Measurements from ENCODE around the gene CELF1. TPM values are rescaled to one million over a fixed set of nuclear protein-coding genes. Genes with fewer than 3 reads are reported as not detected.

CELF1 gene
- total and polyA plus RNA-seq, 2 of the 4 experiments (the other 2 are of a cell fraction) = 63.3 to 135 TPM

DNA sequence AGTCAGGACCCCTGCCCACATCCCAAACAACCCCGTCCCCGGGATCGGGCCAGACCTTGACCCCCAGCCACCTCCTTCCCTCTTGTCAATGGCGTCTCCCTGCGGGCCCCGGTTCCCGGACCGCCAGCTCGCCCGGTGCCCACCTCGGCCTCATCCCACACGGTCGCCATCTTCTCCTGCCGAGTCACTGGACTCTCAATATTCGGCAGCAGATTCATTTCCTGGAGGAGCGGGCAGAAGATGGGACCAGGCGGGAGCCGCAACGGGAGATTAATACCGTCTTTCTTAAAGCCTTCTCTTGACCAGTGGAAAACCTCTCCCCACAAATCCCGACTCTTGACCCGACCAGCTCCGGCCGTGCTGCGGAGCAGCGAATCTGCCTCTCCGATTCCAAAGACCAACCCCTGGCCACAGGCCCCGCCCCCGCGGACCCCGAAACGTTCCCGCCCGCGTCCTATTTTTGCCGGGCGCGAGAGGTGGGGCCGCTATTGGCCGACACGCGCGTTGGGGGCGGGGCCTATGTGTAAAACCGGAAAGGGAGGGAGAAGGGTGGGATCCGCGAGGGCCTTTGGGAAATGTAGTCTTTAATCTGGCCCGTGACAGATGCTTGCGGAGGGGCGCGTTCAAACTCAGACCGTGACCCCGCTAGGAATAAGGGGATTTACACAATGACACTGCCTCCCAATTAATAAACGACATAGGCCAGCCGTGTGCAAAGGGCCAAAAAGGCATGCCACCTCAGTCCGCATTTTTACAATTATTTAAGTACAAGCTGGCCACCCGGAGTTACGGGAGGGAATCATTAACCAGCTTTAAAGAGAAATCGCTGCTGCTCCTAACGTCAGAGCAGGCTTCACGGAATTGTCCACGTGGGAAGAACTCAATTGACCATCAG lies 126.6 kb downstream of the CELF1 start, which contains the start of gene PSMC3:
Gene PSMC3 (minus strand): TSS at position 378 of the 895 bp plus-strand sequence. CDS start 160 bp downstream, at position 218.
- H3K56ac ChIP-seq (ENCODE audit: extremely low read depth, insufficient read depth, low read length) = peak within 1 kb of the TSS; percentile 100
- no peaks in the 10 kb centered on the region for H3K9me3 ChIP-seq (ENCODE audit: control insufficient read depth, insufficient read depth, low read length)
- peak within 1 kb of the TSS; percentile 100 for H3K23ac ChIP-seq (ENCODE audit: low read depth, low read length)
- peak within 1 kb of the TSS; percentile 93 for H2AK5ac ChIP-seq (ENCODE audit: low read depth, low read length)
- peak within 1 kb of the TSS; percentile 98 for H2AFZ ChIP-seq (replicated peaks; ENCODE audit: low read length, poor library complexity)
- dilution Hi-C loops (cut with HindIII; ENCODE audit: low sequenced_read_pairs, unreplicated experiment) (no loop called here), intact Hi-C loops (cut with micrococcal nuclease) (no loop called here), in situ Hi-C loops (cut with MboI; ENCODE audit: low sequenced_read_pairs) (no loop called here)
- H4K8ac ChIP-seq (ENCODE audit: low read depth in 2 of 2, low read length in 2 of 2) = peak within 1 kb of the TSS; percentile 91 to 99
- peak within 1 kb of the TSS; percentile 97; the same call in 1 of the 3 replicates for H2BK15ac ChIP-seq (ENCODE audit: low read depth, low read length)
- peaks cover 26 to 37% of the 10 kb centered on the region in 2 experiments for H3K79me1 ChIP-seq (ENCODE audit: low read depth in 1 of 2, low read length in 2 of 2)
- H3K27me3 ChIP-seq (ENCODE audit: control insufficient read depth, insufficient read depth, low read length) = no peaks in the 10 kb centered on the region
- H4K91ac ChIP-seq (ENCODE audit: insufficient read depth, low read depth, low read length) = peak within 1 kb of the TSS; percentile 98
- H3K27ac ChIP-seq (ENCODE audit: insufficient read depth, low read length) = peak within 1 kb of the TSS; percentile 97
- WGBS, 2 experiments (ENCODE audit: extremely low coverage in 2 of 2, insufficient read length in 1 of 2) = 0% methylated on average over 19 of the region's 62 CpGs; no CpG with 5 or more reads in 1 of the 2 experiments
- peak within 1 kb of the TSS; percentile 99 for H2BK20ac ChIP-seq (ENCODE audit: low read depth, low read length)
- peak within 1 kb of the TSS; percentile 92 for H3K4me3 ChIP-seq (ENCODE audit: insufficient read depth, low read depth, low read length)
- H4K5ac ChIP-seq (ENCODE audit: low read depth, low read length) = peak within 1 kb of the TSS; percentile 95
- H2AK9ac ChIP-seq (replicated peaks; ENCODE audit: low read depth, low read length, poor library complexity) = peak within 1 kb of the TSS; percentile 99
- H3K4me1 ChIP-seq (ENCODE audit: control insufficient read depth, insufficient read depth, low read length) = peaks cover 5% of the 10 kb centered on the region; the same call in 1 of the 2 replicates
- POLR2A ChIA-PET (ENCODE audit: unreplicated experiment) = interaction anchor here (0.7 kb wide), 1 partner anchor 10 kb away, joined by 3 read pairs; no protein-coding TSS in a partner anchor
- H3K4ac ChIP-seq (ENCODE audit: low read depth, low read length) = peak within 1 kb of the TSS; percentile 98
- peaks cover 4% of the 10 kb centered on the region; the same call in 1 of the 2 replicates for H3K9me1 ChIP-seq (ENCODE audit: insufficient read depth, low read length)
- H3K36me3 ChIP-seq (ENCODE audit: control insufficient read depth, insufficient read depth, low read length) = peaks cover 29% of the 10 kb centered on the region
- H3K4me2 ChIP-seq (ENCODE audit: low read depth, low read length) = peak within 1 kb of the TSS; percentile 97
- peak within 1 kb of the TSS; percentile 94 for H3K18ac ChIP-seq (ENCODE audit: low read depth, low read length)
- peak within 1 kb of the TSS; percentile 98 for H2BK5ac ChIP-seq (ENCODE audit: low read depth, low read length, poor library complexity, severe bottlenecking)
- no TSS peak for BruUV-seq (replicated peaks)
- H3K9ac ChIP-seq (ENCODE audit: low read depth, low read length) = peak within 1 kb of the TSS; percentile 94
- H3K14ac ChIP-seq (replicated peaks; ENCODE audit: low read depth, low read length) = peak within 1 kb of the TSS; percentile 100
- ATAC-seq (ENCODE audit: low read depth) (peak; percentile 99), DNase-seq (peak; percentile 91)
- CTCF ChIA-PET = no interaction called here
- no peaks in the 10 kb centered on the region for H4K20me1 ChIP-seq (ENCODE audit: insufficient read depth, low read length)
- peak within 1 kb of the TSS; percentile 100 for H2BK120ac ChIP-seq (ENCODE audit: low read depth, low read length)
- TF ChIP-seq RAD21 (IDR thresholded peaks at IDR 0.05; ENCODE audit: low read length) (no peak), MXI1 (IDR thresholded peaks at IDR 0.05; ENCODE audit: borderline replicate concordance, low read depth, low read length) (peak; percentile 37; the same call in 1 of the 2 replicates), RCOR1 (IDR thresholded peaks at IDR 0.05; ENCODE audit: insufficient replicate concordance, low read length) (no peak), SMC3 (IDR thresholded peaks at IDR 0.05; ENCODE audit: low read depth, low read length) (no peak), CEBPB (IDR thresholded peaks at IDR 0.05; ENCODE audit: low read depth, low read length) (no peak), RFX5 (IDR thresholded peaks at IDR 0.05; ENCODE audit: low read depth, low read length) (no peak), NFE2L2 (IDR thresholded peaks at IDR 0.05; ENCODE audit: low read depth, low read length) (0 out of 2 replicates have a peak, but pooled peaks have one; percentile 14), CHD1 (IDR thresholded peaks at IDR 0.05; ENCODE audit: low read depth, low read length) (no peak), MAZ (IDR thresholded peaks at IDR 0.05; ENCODE audit: borderline replicate concordance, low read depth, low read length) (peak; percentile 80; the same call in 1 of the 2 replicates)
- TF ChIP-seq, protein P1, sequence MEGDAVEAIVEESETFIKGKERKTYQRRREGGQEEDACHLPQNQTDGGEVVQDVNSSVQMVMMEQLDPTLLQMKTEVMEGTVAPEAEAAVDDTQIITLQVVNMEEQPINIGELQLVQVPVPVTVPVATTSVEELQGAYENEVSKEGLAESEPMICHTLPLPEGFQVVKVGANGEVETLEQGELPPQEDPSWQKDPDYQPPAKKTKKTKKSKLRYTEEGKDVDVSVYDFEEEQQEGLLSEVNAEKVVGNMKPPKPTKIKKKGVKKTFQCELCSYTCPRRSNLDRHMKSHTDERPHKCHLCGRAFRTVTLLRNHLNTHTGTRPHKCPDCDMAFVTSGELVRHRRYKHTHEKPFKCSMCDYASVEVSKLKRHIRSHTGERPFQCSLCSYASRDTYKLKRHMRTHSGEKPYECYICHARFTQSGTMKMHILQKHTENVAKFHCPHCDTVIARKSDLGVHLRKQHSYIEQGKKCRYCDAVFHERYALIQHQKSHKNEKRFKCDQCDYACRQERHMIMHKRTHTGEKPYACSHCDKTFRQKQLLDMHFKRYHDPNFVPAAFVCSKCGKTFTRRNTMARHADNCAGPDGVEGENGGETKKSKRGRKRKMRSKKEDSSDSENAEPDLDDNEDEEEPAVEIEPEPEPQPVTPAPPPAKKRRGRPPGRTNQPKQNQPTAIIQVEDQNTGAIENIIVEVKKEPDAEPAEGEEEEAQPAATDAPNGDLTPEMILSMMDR (conservative IDR thresholded peaks at IDR 0.05; ENCODE audit: low read depth, low read length) = no peak
- TF ChIP-seq, protein P2, sequence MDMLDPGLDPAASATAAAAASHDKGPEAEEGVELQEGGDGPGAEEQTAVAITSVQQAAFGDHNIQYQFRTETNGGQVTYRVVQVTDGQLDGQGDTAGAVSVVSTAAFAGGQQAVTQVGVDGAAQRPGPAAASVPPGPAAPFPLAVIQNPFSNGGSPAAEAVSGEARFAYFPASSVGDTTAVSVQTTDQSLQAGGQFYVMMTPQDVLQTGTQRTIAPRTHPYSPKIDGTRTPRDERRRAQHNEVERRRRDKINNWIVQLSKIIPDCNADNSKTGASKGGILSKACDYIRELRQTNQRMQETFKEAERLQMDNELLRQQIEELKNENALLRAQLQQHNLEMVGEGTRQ (IDR thresholded peaks at IDR 0.05; ENCODE audit: low read depth, low read length) = peak; percentile 32; the same call in 1 of the 2 replicates
- TF ChIP-seq, protein P3, sequence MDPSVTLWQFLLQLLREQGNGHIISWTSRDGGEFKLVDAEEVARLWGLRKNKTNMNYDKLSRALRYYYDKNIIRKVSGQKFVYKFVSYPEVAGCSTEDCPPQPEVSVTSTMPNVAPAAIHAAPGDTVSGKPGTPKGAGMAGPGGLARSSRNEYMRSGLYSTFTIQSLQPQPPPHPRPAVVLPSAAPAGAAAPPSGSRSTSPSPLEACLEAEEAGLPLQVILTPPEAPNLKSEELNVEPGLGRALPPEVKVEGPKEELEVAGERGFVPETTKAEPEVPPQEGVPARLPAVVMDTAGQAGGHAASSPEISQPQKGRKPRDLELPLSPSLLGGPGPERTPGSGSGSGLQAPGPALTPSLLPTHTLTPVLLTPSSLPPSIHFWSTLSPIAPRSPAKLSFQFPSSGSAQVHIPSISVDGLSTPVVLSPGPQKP (IDR thresholded peaks at IDR 0.05; ENCODE audit: borderline replicate concordance, low read depth, low read length) = no peak

Data from IMR-90 (cell line).